ENCODE data around the gene PPP4R2. TPM values are rescaled to one million over a fixed set of nuclear protein-coding genes. Genes with fewer than 3 reads are reported as not detected.

Gene PPP4R2
- total and polyA plus RNA-seq, 2 donors (not counting 3 experiments of a cell fraction or from before 2014, with no cell fraction given): 6.5 to 74.4 TPM

- Histone ChIP-seq H4K20me1 (replicated peaks; ENCODE audit: control insufficient read depth, extremely low read depth, insufficient read depth, low read length) (no peaks in the 10 kb centered on the region), H3K4me1 (ENCODE audit: control insufficient read depth, extremely low read depth, insufficient read depth, low read length) (no peaks in the 10 kb centered on the region), H3K4me3 (replicated peaks in 1 of 3; ENCODE audit: insufficient read depth in 1 of 3, low read depth in 1 of 3, low read length in 3 of 3) (no peak overlapping the region), H3K9me3 (replicated peaks; ENCODE audit: control insufficient read depth, insufficient read depth, low read length) (no peaks in the 10 kb centered on the region), H3K9ac (replicated peaks; ENCODE audit: extremely low read depth, insufficient read depth, low read length) (no peak overlapping the region), H3K36me3 (ENCODE audit: control insufficient read depth in 2 of 2, extremely low read depth in 1 of 2, insufficient read depth in 2 of 2, low read length in 2 of 2) (no peaks in the 10 kb centered on the region), H3K79me2 (ENCODE audit: control insufficient read depth, insufficient read depth, low read length) (no peaks in the 10 kb centered on the region), H3K4me2 (ENCODE audit: insufficient read depth, low read length) (no peak overlapping the region), H3K27ac (ENCODE audit: insufficient read depth, low read depth, low read length) (no peak overlapping the region), H2AFZ (ENCODE audit: low read depth, low read length) (no peak overlapping the region), H3K27me3 (ENCODE audit: control insufficient read depth in 2 of 2, insufficient read depth in 2 of 2, low read length in 2 of 2) (peaks cover 0 to 2% of the 10 kb centered on the region in 2 experiments), H3K9me1 (replicated peaks; ENCODE audit: control insufficient read depth, extremely low read depth, insufficient read depth, low read length) (no peaks in the 10 kb centered on the region)
- dilution Hi-C loops (cut with MboI; ENCODE audit: extremely low pct_ligation_motif_present, low sequenced_read_pairs): no loop called here
- DNase-seq (ENCODE audit: low read depth, low spot score) (no peak), FAIRE-seq (no peak)
- intact Hi-C loops (cut with micrococcal nuclease): no loop called here
- TF ChIP-seq, protein P1, sequence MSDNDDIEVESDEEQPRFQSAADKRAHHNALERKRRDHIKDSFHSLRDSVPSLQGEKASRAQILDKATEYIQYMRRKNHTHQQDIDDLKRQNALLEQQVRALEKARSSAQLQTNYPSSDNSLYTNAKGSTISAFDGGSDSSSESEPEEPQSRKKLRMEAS (IDR thresholded peaks at IDR 0.05; ENCODE audit: insufficient read depth, insufficient read length): no peak
- TF ChIP-seq POLR2A (IDR thresholded peaks at IDR 0.05; ENCODE audit: low read depth, low read length): no peak
- no peak for TF ChIP-seq FOS (IDR thresholded peaks at IDR 0.05; ENCODE audit: borderline replicate concordance, insufficient read depth, low read length)
- TF ChIP-seq EZH2 (IDR thresholded peaks at IDR 0.05; ENCODE audit: borderline replicate concordance, low read depth, low read length, severe bottlenecking): no peak
- no peak for TF ChIP-seq POLR2AphosphoS5 (IDR thresholded peaks at IDR 0.05; ENCODE audit: insufficient read depth, low read depth, low read length)
- TF ChIP-seq MYC (IDR thresholded peaks at IDR 0.05; ENCODE audit: low read depth, low read length): no peak
- no peak for TF ChIP-seq JUN (IDR thresholded peaks at IDR 0.05; ENCODE audit: borderline replicate concordance, insufficient read depth, insufficient read length, low read depth)
- ChIA-PET POLR2A (no interaction called here), CTCF (no interaction called here)
- BruUV-seq (replicated peaks): no TSS peak
Observed at GRCh38 chr3:72959336-72959735, 37.3 kb upstream of the PPP4R2 start.

- H3K27ac ChIP-seq (ENCODE audit: insufficient read depth, low read depth, low read length): no peak overlapping the region
- no peaks in the 10 kb centered on the region for H3K79me2 ChIP-seq (ENCODE audit: control insufficient read depth, insufficient read depth, low read length)
- no peaks in the 10 kb centered on the region for H3K4me1 ChIP-seq (ENCODE audit: control insufficient read depth, extremely low read depth, insufficient read depth, low read length)
- peaks cover 0 to 2% of the 10 kb centered on the region in 2 experiments for H3K27me3 ChIP-seq (ENCODE audit: control insufficient read depth in 2 of 2, insufficient read depth in 2 of 2, low read length in 2 of 2)
- dilution Hi-C loops (cut with MboI; ENCODE audit: extremely low pct_ligation_motif_present, low sequenced_read_pairs) (no loop called here), intact Hi-C loops (cut with micrococcal nuclease) (no loop called here)
- FAIRE-seq: no peak
- no peaks in the 10 kb centered on the region for H3K36me3 ChIP-seq (ENCODE audit: control insufficient read depth in 2 of 2, extremely low read depth in 1 of 2, insufficient read depth in 2 of 2, low read length in 2 of 2)
- TF ChIP-seq, protein P1 (IDR thresholded peaks at IDR 0.05; ENCODE audit: insufficient read depth, insufficient read length): no peak
- TF ChIP-seq MYC (IDR thresholded peaks at IDR 0.05; ENCODE audit: low read depth, low read length): no peak
- no peak for TF ChIP-seq JUN (IDR thresholded peaks at IDR 0.05; ENCODE audit: borderline replicate concordance, insufficient read depth, insufficient read length, low read depth)
- no peak for TF ChIP-seq POLR2AphosphoS5 (IDR thresholded peaks at IDR 0.05; ENCODE audit: insufficient read depth, low read depth, low read length)
- TF ChIP-seq CTCF (IDR thresholded peaks at IDR 0.05; ENCODE audit: extremely low read depth in 1 of 2, insufficient read depth in 1 of 2, low read depth in 1 of 2, low read length in 2 of 2): no peak
- no peak for TF ChIP-seq FOS (IDR thresholded peaks at IDR 0.05; ENCODE audit: borderline replicate concordance, insufficient read depth, low read length)
- no peak for TF ChIP-seq POLR2A (IDR thresholded peaks at IDR 0.05; ENCODE audit: low read depth, low read length)
- H3K9ac ChIP-seq (replicated peaks; ENCODE audit: extremely low read depth, insufficient read depth, low read length): no peak overlapping the region
- no peak overlapping the region for H2AFZ ChIP-seq (ENCODE audit: low read depth, low read length)
- no peaks in the 10 kb centered on the region for H3K9me3 ChIP-seq (replicated peaks; ENCODE audit: control insufficient read depth, insufficient read depth, low read length)
- no peak overlapping the region for H3K4me3 ChIP-seq (replicated peaks in 1 of 3; ENCODE audit: insufficient read depth in 1 of 3, low read depth in 1 of 3, low read length in 3 of 3)
- DNase-seq (ENCODE audit: low read depth, low spot score): no peak
- POLR2A ChIA-PET: no interaction called here
- no peak overlapping the region for H3K4me2 ChIP-seq (ENCODE audit: insufficient read depth, low read length)
- H3K9me1 ChIP-seq (replicated peaks; ENCODE audit: control insufficient read depth, extremely low read depth, insufficient read depth, low read length): no peaks in the 10 kb centered on the region
- CTCF ChIA-PET: no interaction called here
- BruUV-seq (replicated peaks): no TSS peak
- H4K20me1 ChIP-seq (replicated peaks; ENCODE audit: control insufficient read depth, extremely low read depth, insufficient read depth, low read length): no peaks in the 10 kb centered on the region
Observed at GRCh38 chr3:72960812-72961518, 35.6 kb upstream of the PPP4R2 start.

Measured in endothelial cell of umbilical vein (primary cell).